Tibial nerve (tissue), 4 donors: ENCODE data around the gene ANGPTL8. TPM values are rescaled to one million over a fixed set of nuclear protein-coding genes. Genes with fewer than 3 reads are reported as not detected.

ENCODE experiments used
- DNase-seq, 2 donors: peaks; one replicate each; pipeline ENCODE4 v3.0.0-alpha.2; 2019; ENCODE audit warnings: low spot score in 2 of 2
- H3K27ac ChIP-seq, 4 donors: fragments of 200-600 bp; sonication (generic) in 3 of 4; one replicate each; pipeline ENCODE4 v1.5.1; 2017 to 2019; ENCODE audit warnings: mild to moderate bottlenecking in 1 of 4
- H3K27me3 ChIP-seq, 2 donors: fragments of 200-600 bp; sonication (generic) in 1 of 2; one replicate each; pipeline versions ENCODE4 v1.5.1 to v1.6.0; 2017 to 2019
- H3K36me3 ChIP-seq, 3 donors: fragments of 200-600 bp; sonication (generic); one replicate each; pipeline ENCODE4 v1.5.1; 2018 to 2019
- H3K4me1 ChIP-seq, 4 donors: fragments of 200-600 bp; sonication (generic) in 3 of 4; one replicate each; pipeline ENCODE4 v1.5.1; 2017 to 2019
- H3K4me3 ChIP-seq, 4 donors: fragments of 200-600 bp; sonication (generic) in 3 of 4; one replicate each; pipeline ENCODE4 v1.5.1; 2017 to 2019; ENCODE audit warnings: mild to moderate bottlenecking in 1 of 4, moderate library complexity in 1 of 4
- H3K9me3 ChIP-seq, 4 donors: fragments of 200-600 bp; sonication (generic) in 3 of 4; one replicate each; pipeline ENCODE4 v1.5.1; 2017 to 2019
- CTCF ChIP-seq, 5 experiments: fragments of 200-600 bp in 3 of 5; fragments of 450-650 bp in 2 of 5; sonication (generic) in 3 of 5; IDR thresholded peaks; one replicate each; pipeline ENCODE4 v1.5.1; 2016 to 2019; ENCODE audit warnings: antibody characterized with exemption in 5 of 5, mild to moderate bottlenecking in 3 of 5, moderate library complexity in 2 of 5
- EP300 ChIP-seq, 2 donors: sonication (generic); formaldehyde crosslinking; IDR thresholded peaks; one replicate each; pipeline ENCODE4 v1.6.1; 2017; ENCODE audit warnings: antibody characterized with exemption in 2 of 2, mild to moderate bottlenecking in 1 of 2
- POLR2A ChIP-seq, 2 donors: fragments of 450-650 bp; IDR thresholded peaks; one replicate each; pipeline ENCODE4 v1.6.1; 2017; ENCODE audit warnings: antibody characterized with exemption in 2 of 2, mild to moderate bottlenecking in 2 of 2, moderate library complexity in 2 of 2
- WGBS, 2 donors: methylation state at CpG; one replicate each; pipeline ENCODE4 v1.1.5; 2018; 5-methylcytosine and 5-hydroxymethylcytosine counted together
- total RNA-seq, 4 donors: library from RNA; depleted of rRNA; stranded (reverse); fragments of >200 nt; gene quantifications; one replicate each; pipeline ENCODE4 v1.1.0, GENCODE V29; 2016

Gene ANGPTL8
- total RNA-seq, 4 donors from 2014 or later: 2.0 to 13.2 (median 10.8) TPM; not detected in 1

DNA sequence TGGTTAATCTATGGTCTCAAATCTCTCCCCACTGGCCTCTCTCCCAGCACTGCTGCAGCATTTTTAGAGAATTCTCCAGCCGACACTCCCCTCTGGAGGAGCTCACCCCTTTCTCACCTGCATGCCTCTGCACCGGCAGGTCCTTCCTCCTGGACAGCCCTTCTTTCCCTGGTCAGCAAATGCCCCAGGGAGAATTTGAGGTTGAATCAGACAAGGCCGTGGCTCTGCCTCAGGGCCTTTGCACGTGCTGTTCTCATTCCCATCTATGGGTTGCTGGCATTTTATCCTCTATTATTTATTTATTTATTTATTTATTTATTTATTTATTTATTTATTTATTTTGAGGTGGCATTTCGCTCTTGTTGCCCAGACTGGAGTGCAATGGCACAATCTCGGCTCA lies 24.3 kb downstream of the ANGPTL8 start:
- Histone ChIP-seq H3K4me1 (peaks cover 0 to 17% (median 3%) of the 10 kb centered on the region in 4 donors), H3K36me3 (no peaks in the 10 kb centered on the region), H3K27me3 (no peaks in the 10 kb centered on the region), H3K27ac (no peak overlapping the region), H3K9me3 (no peaks in the 10 kb centered on the region), H3K4me3 (no peak overlapping the region)
- TF ChIP-seq POLR2A (IDR thresholded peaks at IDR 0.05) (no peak), CTCF (IDR thresholded peaks at IDR 0.05) (no peak), EP300 (IDR thresholded peaks at IDR 0.05) (no peak)
- WGBS, 2 donors: 97 to 98% methylated on average over 6 of the region's 6 CpGs
- DNase-seq: no peak

GRCh38 chr19:11264452-11265176 lies 25.2 kb downstream of the ANGPTL8 start:
- TF ChIP-seq CTCF (IDR thresholded peaks at IDR 0.05) (no peak), EP300 (IDR thresholded peaks at IDR 0.05) (peak in 1 of 2 donors; percentile 25)
- no peaks in the 10 kb centered on the region for H3K27me3 ChIP-seq
- no peak overlapping the region for H3K4me3 ChIP-seq
- H3K36me3 ChIP-seq: no peaks in the 10 kb centered on the region
- H3K9me3 ChIP-seq: no peaks in the 10 kb centered on the region
- 77 to 81% methylated on average over 17 of the region's 19 CpGs for WGBS, 2 donors
- no peak for DNase-seq
- H3K27ac ChIP-seq: peak overlapping the region in 1 of 4 donors; percentile 58
- peaks cover 0 to 25% (median 3%) of the 10 kb centered on the region in 4 donors for H3K4me1 ChIP-seq

- Histone ChIP-seq H3K36me3 (no peaks in the 10 kb centered on the region), H3K27me3 (no peaks in the 10 kb centered on the region), H3K4me3 (no peak overlapping the region), H3K4me1 (peaks cover 0 to 25% (median 3%) of the 10 kb centered on the region in 4 donors), H3K27ac (peak overlapping the region in 1 of 4 donors; percentile 58), H3K9me3 (no peaks in the 10 kb centered on the region)
- 82 to 89% methylated on average over 5 to 6 of the region's 6 CpGs for whole genome bisulfite sequencing, 2 donors
- TF ChIP-seq CTCF (IDR thresholded peaks at IDR 0.05) (no peak), POLR2A (IDR thresholded peaks at IDR 0.05) (no peak), EP300 (IDR thresholded peaks at IDR 0.05) (no peak)
- DNase-seq: no peak
Measured at GRCh38 chr19:11265177-11265784, 25.9 kb downstream of the ANGPTL8 start.

GRCh38 chr19:11265785-11266236 lies 26.4 kb downstream of the ANGPTL8 start:
- Histone ChIP-seq H3K27me3 (no peaks in the 10 kb centered on the region), H3K9me3 (no peaks in the 10 kb centered on the region), H3K36me3 (no peaks in the 10 kb centered on the region), H3K4me3 (no peak overlapping the region), H3K27ac (peak overlapping the region in 1 of 4 donors; percentile 58), H3K4me1 (peaks cover 0 to 25% (median 3%) of the 10 kb centered on the region in 4 donors)
- DNase-seq: no peak
- TF ChIP-seq POLR2A (IDR thresholded peaks at IDR 0.05) (no peak), CTCF (IDR thresholded peaks at IDR 0.05) (no peak), EP300 (IDR thresholded peaks at IDR 0.05) (no peak)
- 74 to 98% methylated on average over 3 to 11 of the region's 11 CpGs for WGBS, 2 donors
